LNCaP clone FGC (cell line): ENCODE measurements around the gene TRIP11.

Experiments
- DNase-seq: peaks from one replicate; pipeline ENCODE4 v3.0.0-alpha.2; 2011; ENCODE audit warnings: low read depth
- H3K4me3 ChIP-seq: 2 replicates; pipeline ENCODE4 v1.5.1; 2011; ENCODE audit warnings: mild to moderate bottlenecking, low read depth, low read length, control low read depth
- CTCF ChIP-seq: IDR thresholded peaks from 2 replicates; pipeline ENCODE4 v1.5.1; 2012; ENCODE audit warnings: mild to moderate bottlenecking; ENCODE audit not compliant: control insufficient read depth, insufficient read depth; ENCODE audit errors: extremely low read depth

The TRIP11 gene

GRCh38 chr14:92041203-92041602, 1.3 kb upstream of the TRIP11 start:
- peak overlapping the region; percentile 94 for H3K4me3 ChIP-seq
- no peak for TF ChIP-seq CTCF

GRCh38 chr14:92040431-92041051, 682 bp upstream of the TRIP11 start:
- peak; percentile 45 for DNase-seq
- TF ChIP-seq CTCF: no peak
- H3K4me3 ChIP-seq: peak overlapping the region; percentile 94

More at GRCh38 chr14:92041203-92041602, 1.3 kb upstream of the TRIP11 start:
- no peak for DNase-seq

- no peak for TF ChIP-seq CTCF
- peak; percentile 13 for DNase-seq
- peak overlapping the region; percentile 94 for H3K4me3 ChIP-seq
These were observed 668 bp downstream of the TRIP11 start for GRCh38 chr14:92039063-92039718.

- TF ChIP-seq CTCF: no peak
- DNase-seq: no peak
- peak overlapping the region; percentile 94 for H3K4me3 ChIP-seq
These were observed 1.9 kb downstream of the TRIP11 start for GRCh38 chr14:92037989-92038388.

GRCh38 chr14:92035890-92036289, 4.0 kb downstream of the TRIP11 start:
- DNase-seq: no peak
- H3K4me3 ChIP-seq: no peak overlapping the region
- TF ChIP-seq CTCF: no peak

GRCh38 chr14:92033906-92034687, 5.8 kb downstream of the TRIP11 start:
- DNase-seq: no peak
- TF ChIP-seq CTCF: no peak
- no peak overlapping the region for H3K4me3 ChIP-seq
